Endothelial cell of umbilical vein (primary cell): ENCODE data around the gene DGKD. TPM values are rescaled to one million over a fixed set of nuclear protein-coding genes. Genes with fewer than 3 reads are reported as not detected.

Experiments used
- BruUV-seq: library from RNA; stranded (reverse); fragments of 400-500 nt; replicated peaks from 2 replicates; lab custom pipeline; 2021; lab: Mats Ljungman, UMichigan
- CTCF ChIA-PET: fragments of 300-600, 350-600 bp; sonication (Branson Sonifier 250); formaldehyde crosslinking; loops from one replicate; lab custom pipeline; 2021; ENCODE audit warnings: antibody characterized with exemption, inconsistent platforms; lab: Charles Lee
- POLR2A ChIA-PET: fragments of 300-600, 350-600 bp; sonication (Branson Sonifier 250); formaldehyde crosslinking; loops from one replicate; lab custom pipeline; 2021; ENCODE audit warnings: antibody characterized with exemption, inconsistent platforms; lab: Charles Lee
- DNase-seq: peaks from one replicate; pipeline ENCODE4 v3.0.0-alpha.2; 2011; ENCODE audit warnings: low read depth, low spot score
- FAIRE-seq: peaks from 2 replicates; lab custom pipeline; 2011; peaks lifted over from hg19 to GRCh38; lab: Jason Lieb, UNC
- H2AFZ ChIP-seq: 2 replicates; pipeline ENCODE4 v1.6.0; 2012; ENCODE audit warnings: low read depth, low read length, control low read depth, inconsistent platforms
- H3K27ac ChIP-seq: 2 replicates; pipeline ENCODE4 v1.5.1; 2011; ENCODE audit warnings: low read depth, mild to moderate bottlenecking, control low read depth, low read length, moderate library complexity; ENCODE audit not compliant: insufficient read depth
- H3K27me3 ChIP-seq, 2 experiments: 2 replicates each; pipeline versions ENCODE4 v1.6.0 to v1.6.1; 2011; ENCODE audit warnings: low read length in 2 of 2, mixed read lengths in 1 of 2; ENCODE audit not compliant: control insufficient read depth in 2 of 2, insufficient read depth in 2 of 2
- H3K36me3 ChIP-seq, 2 experiments: 2 replicates in 1 of 2; 3 replicates in 1 of 2; pipeline ENCODE4 v1.5.1; 2011; ENCODE audit warnings: low read length in 2 of 2, mild to moderate bottlenecking in 1 of 2, moderate library complexity in 1 of 2; ENCODE audit not compliant: control insufficient read depth in 2 of 2, insufficient read depth in 2 of 2; ENCODE audit errors: extremely low read depth in 1 of 2
- H3K4me1 ChIP-seq: 3 replicates; pipeline ENCODE4 v1.5.1; 2011; ENCODE audit warnings: mild to moderate bottlenecking, low read length; ENCODE audit not compliant: control insufficient read depth, insufficient read depth; ENCODE audit errors: extremely low read depth
- H3K4me2 ChIP-seq: 2 replicates; pipeline ENCODE4 v1.6.1; 2011; ENCODE audit warnings: low read length, control low read depth, mixed read lengths; ENCODE audit not compliant: insufficient read depth
- H3K4me3 ChIP-seq, 3 experiments: fragments of 200-600 bp in 1 of 3; sonication (generic), shearing (Covaris generic) in 1 of 3; replicated peaks in 1 of 3; 2 replicates each; pipeline ENCODE4 v1.5.1; 2011 to 2016; ENCODE audit warnings: control low read depth in 3 of 3, low read length in 3 of 3, mild to moderate bottlenecking in 2 of 3, inconsistent platforms in 1 of 3, low read depth in 1 of 3, moderate library complexity in 1 of 3; ENCODE audit not compliant: insufficient read depth in 1 of 3
- H3K79me2 ChIP-seq: 2 replicates; pipeline ENCODE4 v1.6.0; 2012; ENCODE audit warnings: low read length, inconsistent platforms; ENCODE audit not compliant: control insufficient read depth, insufficient read depth
- H3K9ac ChIP-seq: replicated peaks from 2 replicates; pipeline ENCODE3; 2011; ENCODE audit warnings: low read length, control low read depth; ENCODE audit not compliant: insufficient read depth; ENCODE audit errors: extremely low read depth
- H3K9me1 ChIP-seq: replicated peaks from 3 replicates; pipeline ENCODE4 v1.6.0; 2011; ENCODE audit warnings: mild to moderate bottlenecking, low read length; ENCODE audit not compliant: control insufficient read depth, insufficient read depth; ENCODE audit errors: extremely low read depth
- H3K9me3 ChIP-seq: replicated peaks from 2 replicates; pipeline ENCODE4 v1.5.1; 2012; ENCODE audit warnings: low read length, inconsistent platforms; ENCODE audit not compliant: control insufficient read depth, insufficient read depth
- H4K20me1 ChIP-seq: replicated peaks from 2 replicates; pipeline ENCODE3; 2011; ENCODE audit warnings: mild to moderate bottlenecking, low read length; ENCODE audit not compliant: control insufficient read depth, insufficient read depth; ENCODE audit errors: extremely low read depth
- EZH2 ChIP-seq: IDR thresholded peaks from 2 replicates; pipeline ENCODE4 v1.6.1; 2012; ENCODE audit warnings: borderline replicate concordance, low read depth, mild to moderate bottlenecking, moderate library complexity, low read length, inconsistent platforms; ENCODE audit not compliant: severe bottlenecking
- FOS ChIP-seq: IDR thresholded peaks from 2 replicates; pipeline ENCODE4 v1.6.1; 2011; ENCODE audit warnings: mild to moderate bottlenecking, low read length, moderate library complexity, borderline replicate concordance; ENCODE audit not compliant: insufficient read depth
- GATA2 ChIP-seq: IDR thresholded peaks from 2 replicates; pipeline ENCODE4 v1.7.0; 2011; ENCODE audit warnings: low read depth, mild to moderate bottlenecking, moderate library complexity, mixed read lengths, low read length; ENCODE audit not compliant: insufficient read length, insufficient read depth
- JUN ChIP-seq: IDR thresholded peaks from 2 replicates; pipeline ENCODE4 v1.6.1; 2011; ENCODE audit warnings: borderline replicate concordance, low read depth; ENCODE audit not compliant: insufficient read length, insufficient read depth
- MYC ChIP-seq: IDR thresholded peaks from one replicate; pipeline ENCODE4 v1.6.1; 2011; ENCODE audit warnings: mild to moderate bottlenecking, low read depth, low read length
- POLR2A ChIP-seq: IDR thresholded peaks from 2 replicates; pipeline ENCODE4 v1.6.1; 2012; ENCODE audit warnings: low read depth, mild to moderate bottlenecking, control low read depth, low read length
- POLR2AphosphoS5 ChIP-seq: IDR thresholded peaks from 2 replicates; pipeline ENCODE4 v1.6.1; 2012; ENCODE audit warnings: low read depth, mild to moderate bottlenecking, control low read depth, low read length, moderate library complexity; ENCODE audit not compliant: insufficient read depth
- dilution Hi-C: fragments of 300-500 bp; cut with MboI; formaldehyde crosslinking; loops from one replicate; pipeline ENCODE4 v1.15.0; 2019; ENCODE audit warnings: low sequenced_read_pairs; ENCODE audit not compliant: extremely low pct_ligation_motif_present
- intact Hi-C: fragments of 100-400 bp; cut with micrococcal nuclease; formaldehyde crosslinking; loops from one replicate; pipeline ENCODE4 v1.10.0; 2022
- polyA plus RNA-seq, 4 experiments: library from polyadenylated mRNA; depleted of rRNA in 3 of 4; stranded (reverse) in 3 of 4; unstranded in 1 of 4; fragments of >200 nt; gene quantifications; 2 replicates each; pipeline versions ENCODE4 v1.2.1 to v1.2.3, GENCODE V29; 2011 to 2012; ENCODE audit warnings: missing spikeins in 1 of 4
- total RNA-seq: library from RNA; stranded (reverse); gene quantifications from 2 replicates; pipeline ENCODE4 v1.2.3, GENCODE V29; 2021

Gene DGKD
- total and polyA plus RNA-seq, 2 donors (not counting 3 experiments of a cell fraction or from before 2014, with no cell fraction given) = 10.8 to 36.6 TPM

GRCh38 chr2:233346930-233347329 is 7.4 kb upstream of the DGKD start:
- peaks cover 0 to 3% of the 10 kb centered on the region in 2 experiments for H3K27me3 ChIP-seq
- no peaks in the 10 kb centered on the region for H3K9me3 ChIP-seq
- TF ChIP-seq EZH2 = no peak
- TF ChIP-seq JUN = no peak
- TF ChIP-seq POLR2AphosphoS5 = no peak
- no peaks in the 10 kb centered on the region for H3K79me2 ChIP-seq
- BruUV-seq = no TSS peak
- H3K36me3 ChIP-seq = no peaks in the 10 kb centered on the region
- H3K9ac ChIP-seq = no peak overlapping the region
- DNase-seq (no peak), FAIRE-seq (no peak)
- CTCF ChIA-PET = interaction anchor here (1.1 to 2.0 kb wide), 4 partner anchors 11 to 98 kb away, joined by 3 to 7 read pairs (median 6); no protein-coding TSS in a partner anchor
- H3K4me2 ChIP-seq = no peak overlapping the region
- dilution Hi-C loops (no loop called here), intact Hi-C loops (no loop called here)
- POLR2A ChIA-PET = no interaction called here
- no peak overlapping the region for H3K27ac ChIP-seq
- H3K4me1 ChIP-seq = peaks cover 11% of the 10 kb centered on the region
- no peak overlapping the region for H3K4me3 ChIP-seq
- no peaks in the 10 kb centered on the region for H4K20me1 ChIP-seq
- H2AFZ ChIP-seq = no peak overlapping the region
- no peaks in the 10 kb centered on the region for H3K9me1 ChIP-seq

- H3K4me2 ChIP-seq = no peak overlapping the region
- no peak for FAIRE-seq
- no TSS peak for BruUV-seq
Observed at GRCh38 chr2:233349005-233349998, 5.0 kb upstream of the DGKD start.

More at GRCh38 chr2:233349005-233349998, 5.0 kb upstream of the DGKD start:
- Histone ChIP-seq H3K4me3 (no peak overlapping the region), H3K4me1 (peaks cover 17% of the 10 kb centered on the region), H3K9me3 (no peaks in the 10 kb centered on the region), H4K20me1 (no peaks in the 10 kb centered on the region), H2AFZ (no peak overlapping the region), H3K36me3 (no peaks in the 10 kb centered on the region), H3K79me2 (no peaks in the 10 kb centered on the region), H3K27ac (no peak overlapping the region), H3K9ac (no peak overlapping the region), H3K27me3 (peaks cover 0 to 3% of the 10 kb centered on the region in 2 experiments), H3K9me1 (no peaks in the 10 kb centered on the region)
- intact Hi-C loops (no loop called here), dilution Hi-C loops (no loop called here)
- POLR2A ChIA-PET = no interaction called here
- TF ChIP-seq FOS (no peak), POLR2A (no peak), POLR2AphosphoS5 (no peak), MYC (no peak), GATA2 (no peak), EZH2 (no peak)
- peak; percentile 45 for DNase-seq
- CTCF ChIA-PET = interaction anchor here (1.2 to 3.5 kb wide), 3 partner anchors 13 to 94 kb away, joined by 4 to 12 read pairs (median 4); no protein-coding TSS in a partner anchor
